ENCODE results near the gene ARMCX6. TPM values are rescaled to one million over a fixed set of nuclear protein-coding genes. Genes with fewer than 3 reads are reported as not detected.
A peak's percentile ranks its signal among the peaks of the same experiment; 100 is the strongest.
"Not testable (repeated sequence)": the region's sequence is repeated elsewhere in the genome, so short reads cannot be mapped to it uniquely, and the experiment has no call there.

ARMCX6 gene
- total RNA-seq, 1 donor from 2014 or later = 25.0 TPM

GRCh38 chrX:101605146-101605545, 12.7 kb downstream of the ARMCX6 start:
- no peak for TF ChIP-seq CTCF (IDR thresholded peaks at IDR 0.05; ENCODE audit: borderline replicate concordance)
- intact Hi-C loops (cut with micrococcal nuclease) = no loop called here
- Histone ChIP-seq H3K27ac (replicated peaks) (no peak overlapping the region), H3K9me3 (replicated peaks) (no peaks in the 10 kb centered on the region), H3K4me3 (no peak overlapping the region), H3K36me3 (no peaks in the 10 kb centered on the region), H3K27me3 (ENCODE audit: low read depth) (no peaks in the 10 kb centered on the region), H3K4me1 (no peaks in the 10 kb centered on the region)
- no peak for DNase-seq

GRCh38 chrX:101602077-101602476, 15.7 kb downstream of the ARMCX6 start:
- H3K4me3 ChIP-seq = no peak overlapping the region
- H3K27me3 ChIP-seq (ENCODE audit: low read depth) = no peaks in the 10 kb centered on the region
- intact Hi-C loops (cut with micrococcal nuclease) = no loop called here
- no peak for TF ChIP-seq CTCF (IDR thresholded peaks at IDR 0.05; ENCODE audit: borderline replicate concordance)
- no peaks in the 10 kb centered on the region for H3K4me1 ChIP-seq
- no peak overlapping the region for H3K27ac ChIP-seq (replicated peaks)
- H3K36me3 ChIP-seq = no peaks in the 10 kb centered on the region
- no peak for DNase-seq
- H3K9me3 ChIP-seq (replicated peaks) = no peaks in the 10 kb centered on the region

- H3K9me3 ChIP-seq (replicated peaks); H3K27ac ChIP-seq (replicated peaks); DNase-seq; H3K36me3 ChIP-seq; H3K4me3 ChIP-seq; H3K4me1 ChIP-seq; H3K27me3 ChIP-seq (ENCODE audit: low read depth): not testable (repeated sequence)
- intact Hi-C loops (cut with micrococcal nuclease) = loop anchor here (5.0 kb wide), 1 partner anchor 198 kb away; no protein-coding TSS in a partner anchor
Measured at GRCh38 chrX:101599592-101599991, 18.2 kb downstream of the ARMCX6 start.

- no peak for DNase-seq
- Histone ChIP-seq H3K4me3 (no peak overlapping the region), H3K4me1 (no peaks in the 10 kb centered on the region), H3K27ac (replicated peaks) (no peak overlapping the region), H3K9me3 (replicated peaks) (no peaks in the 10 kb centered on the region), H3K36me3 (no peaks in the 10 kb centered on the region), H3K27me3 (ENCODE audit: low read depth) (peaks cover 16% of the 10 kb centered on the region)
- intact Hi-C loops (cut with micrococcal nuclease) = loop anchor here (5.0 kb wide), 1 partner anchor 201 kb away; no protein-coding TSS in a partner anchor
- TF ChIP-seq CTCF (IDR thresholded peaks at IDR 0.05; ENCODE audit: borderline replicate concordance) = peak; percentile 64
Measured at GRCh38 chrX:101595739-101596419, 21.9 kb downstream of the ARMCX6 start.

Other genes starting within 250 kb of the ARMCX6 start
- 1.3 TPM for gene BTK, start 231.8 kb downstream of the ARMCX6 start, total RNA-seq
- 86.9 TPM for gene RPL36A, start 227.0 kb downstream of the ARMCX6 start, total RNA-seq
- 10.8 TPM for gene GLA, start 210.1 kb downstream of the ARMCX6 start, total RNA-seq
- gene HNRNPH2, start 209.8 kb downstream of the ARMCX6 start, total RNA-seq = 51.4 TPM
- gene ARMCX4, start 132.5 kb downstream of the ARMCX6 start, total RNA-seq = 5.3 TPM
- 32.7 TPM for gene ARMCX1, start 67.5 kb downstream of the ARMCX6 start, total RNA-seq
- 66.2 TPM for gene ARMCX3, start 5.2 kb upstream of the ARMCX6 start, total RNA-seq
- 34.5 TPM for gene ARMCX2, start 41.9 kb upstream of the ARMCX6 start, total RNA-seq